Right ventricle myocardium inferior (tissue), 1 donor: ENCODE measurements around the gene FGD3. TPM values are rescaled to one million over a fixed set of nuclear protein-coding genes. Genes with fewer than 3 reads are reported as not detected.

Experiments
- ATAC-seq: fragments of 200-7000 bp; cut with Tn5 transposase; one replicate; pipeline ENCODE4 v1.9.1; 2020; ENCODE audit warnings: mild to moderate bottlenecking, moderate library complexity
- DNase-seq: peaks from one replicate; pipeline ENCODE4 v3.0.0; 2021; ENCODE audit errors: missing footprints
- intact Hi-C: fragments of 100-400 bp; cut with DNase I; formaldehyde crosslinking; loops from one replicate; pipeline ENCODE4 v1.11.0; 2022
- total RNA-seq: library from RNA; stranded (reverse); fragmentation: NEBNext Ultra II Directional; extraction: Animal tissue kit (Norgen Biotek cat#: 25700); gene quantifications from one replicate; pipeline ENCODE4 v1.2.1, GENCODE V29; 2021
- donor health status: DM: no; HTN: yes; CAD: no; lungs with severe emphysema.

FGD3 gene
- total RNA-seq, 1 donor from 2014 or later, result 3.0 TPM

DNA sequence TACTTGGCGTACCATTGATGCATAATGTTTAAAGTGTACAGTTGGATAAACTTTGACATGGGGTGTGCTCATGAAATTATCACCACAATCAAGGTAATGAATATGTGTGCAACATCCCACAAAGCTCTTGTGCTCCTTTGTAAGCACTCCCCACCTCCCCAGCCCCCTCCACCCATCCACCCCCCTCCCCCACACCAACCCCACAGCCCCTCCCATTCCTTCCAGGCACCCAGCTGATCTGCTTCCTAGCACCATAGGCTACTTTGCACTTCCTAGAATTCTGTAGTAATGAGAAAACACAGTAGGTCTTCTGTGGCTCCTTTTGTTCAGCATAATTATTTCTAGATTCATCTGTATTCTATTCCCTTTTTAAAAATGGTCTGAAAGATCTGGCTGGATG, 24.5 kb downstream of the FGD3 start:
- DNase-seq (no peak), ATAC-seq (no peak)
- intact Hi-C loops, result no loop called here

DNA sequence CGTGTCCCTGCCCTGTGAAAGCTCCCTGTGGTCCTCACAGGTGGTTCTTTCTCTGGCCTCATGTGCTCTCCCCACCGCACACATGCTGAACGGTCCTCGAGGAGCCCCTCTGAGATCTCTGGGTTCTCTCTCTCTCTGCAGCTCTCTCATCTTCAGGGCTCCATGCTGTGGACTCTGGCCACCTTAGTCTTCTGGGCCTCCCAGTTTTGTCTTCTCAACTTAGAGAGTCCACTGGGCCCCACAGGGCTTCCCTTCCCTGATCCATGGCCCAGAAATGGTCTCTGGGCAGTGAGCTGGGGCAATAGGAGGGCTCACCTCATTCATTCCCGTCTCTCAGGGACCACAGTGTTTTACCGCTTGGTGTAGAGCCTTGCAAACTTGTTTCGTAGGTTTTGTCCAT, 26.4 kb downstream of the FGD3 start:
- ATAC-seq, result no peak

DNA sequence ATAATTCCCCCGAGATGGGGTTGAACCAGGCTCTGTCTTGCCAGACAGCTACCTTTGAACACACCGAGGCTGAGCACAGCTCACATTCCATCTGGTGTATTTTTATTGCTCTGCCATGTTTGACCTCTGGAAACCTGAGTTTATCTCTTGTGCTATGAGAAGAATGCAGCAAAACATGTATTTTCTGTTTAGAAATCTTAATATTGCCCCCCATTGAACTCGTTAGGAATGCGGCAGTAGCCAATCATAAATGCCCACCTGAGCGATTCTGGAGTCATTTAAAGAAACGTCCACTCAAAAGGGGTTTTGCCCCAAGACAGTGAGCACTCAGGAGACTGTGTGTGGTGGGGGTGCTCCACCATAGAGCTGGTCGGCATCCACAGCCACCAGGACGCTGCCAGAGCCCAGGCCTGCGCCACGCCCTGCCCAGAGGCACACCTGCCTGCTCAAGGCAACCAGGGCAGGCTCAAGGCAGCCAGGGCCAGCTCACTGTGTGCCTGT, 26.9 kb downstream of the FGD3 start:
- intact Hi-C loops, result no loop called here
- DNase-seq (no peak), ATAC-seq (no peak)

More for the DNA sequence above, 26.4 kb downstream of the FGD3 start:
- DNase-seq, result no peak
- intact Hi-C loops, result no loop called here

DNA sequence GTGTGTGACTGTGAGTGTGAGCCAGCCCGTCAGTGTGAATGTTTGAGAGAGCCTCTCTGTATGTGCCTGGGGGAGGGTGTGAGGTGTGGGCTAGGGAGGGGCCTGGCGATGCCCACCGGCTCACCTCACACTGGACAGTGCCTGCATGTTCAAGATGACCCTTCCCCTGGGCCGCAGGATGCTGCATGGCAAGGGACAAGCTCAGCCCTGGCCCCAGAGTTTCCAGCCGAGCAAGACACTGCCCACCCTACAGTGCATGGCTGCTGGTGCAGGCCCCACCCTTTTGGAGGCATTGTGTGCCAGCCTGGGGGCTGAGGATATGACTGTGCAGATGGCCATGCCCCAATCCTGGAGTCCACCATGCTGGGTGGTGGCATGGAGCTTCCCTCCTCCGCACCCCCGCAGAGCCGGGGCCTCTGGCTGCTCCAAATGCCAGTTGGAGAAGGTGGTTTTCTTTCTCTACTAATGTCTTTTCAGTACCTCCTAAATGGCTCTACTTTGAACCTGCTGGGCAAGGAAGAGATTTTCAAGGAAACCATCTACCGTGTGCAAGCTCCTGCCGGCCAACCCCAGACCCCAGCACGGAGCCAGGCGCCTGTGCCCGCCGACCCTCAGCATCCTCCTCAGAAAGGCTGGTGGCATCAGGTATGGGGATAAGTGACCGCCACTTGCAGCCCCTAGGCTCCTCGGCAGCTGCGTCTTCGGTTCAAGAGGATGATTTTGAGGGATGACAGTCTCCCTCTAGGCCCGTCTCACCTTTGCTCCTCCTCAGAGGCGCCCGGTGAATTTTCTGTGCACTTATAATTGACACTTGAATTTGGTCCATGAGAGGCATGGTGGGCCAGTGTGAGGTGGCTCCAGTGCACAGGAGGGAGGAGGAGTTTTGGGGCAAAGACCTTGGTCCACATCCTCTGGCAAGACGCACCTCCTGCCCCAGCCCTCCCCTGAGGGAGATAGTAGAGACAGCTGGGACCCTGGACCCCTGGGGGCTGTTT, 27.7 kb downstream of the FGD3 start:
- ATAC-seq (no peak), DNase-seq (no peak)
- intact Hi-C loops, result no loop called here

DNA sequence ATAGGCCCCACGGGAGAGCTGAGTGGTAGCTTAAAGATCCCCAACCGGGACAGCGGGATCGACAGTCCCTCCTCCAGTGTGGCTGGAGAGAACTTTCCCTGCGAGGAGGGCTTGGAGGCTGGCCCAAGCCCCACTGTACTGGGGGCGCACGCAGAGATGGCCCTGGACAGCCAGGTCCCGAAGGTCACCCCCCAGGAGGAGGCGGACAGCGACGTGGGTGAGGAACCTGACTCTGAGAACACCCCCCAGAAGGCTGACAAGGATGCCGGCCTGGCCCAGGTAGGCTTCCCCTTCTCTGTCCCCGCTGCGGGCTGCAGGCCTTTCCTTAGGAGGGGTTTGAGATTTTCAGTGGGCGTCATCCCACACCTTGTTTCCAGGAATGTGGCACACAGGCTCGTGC, 29.1 kb downstream of the FGD3 start:
- intact Hi-C loops, result no loop called here
- DNase-seq (no peak), ATAC-seq (no peak)

DNA sequence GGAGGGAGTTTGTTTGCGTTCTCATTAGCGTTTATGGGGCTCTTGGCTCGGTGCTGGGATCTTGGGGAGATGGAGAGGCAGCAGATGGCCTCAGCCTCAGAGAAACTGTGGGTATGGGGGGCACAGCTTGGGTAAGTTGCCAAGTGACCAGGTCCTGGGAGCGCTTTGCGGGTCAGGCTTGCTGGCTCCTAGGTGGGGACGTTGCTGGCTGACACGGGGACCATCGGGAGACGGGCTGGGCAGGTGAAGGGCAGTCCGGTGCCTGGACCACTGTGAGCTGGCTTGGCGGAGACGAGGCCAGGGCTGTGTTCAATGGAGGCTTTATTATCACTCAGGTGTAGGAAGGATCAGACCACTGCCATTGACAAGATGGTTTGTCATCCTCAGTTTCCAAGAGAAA, 30.0 kb downstream of the FGD3 start:
- no peak for ATAC-seq
- intact Hi-C loops, result no loop called here

DNA sequence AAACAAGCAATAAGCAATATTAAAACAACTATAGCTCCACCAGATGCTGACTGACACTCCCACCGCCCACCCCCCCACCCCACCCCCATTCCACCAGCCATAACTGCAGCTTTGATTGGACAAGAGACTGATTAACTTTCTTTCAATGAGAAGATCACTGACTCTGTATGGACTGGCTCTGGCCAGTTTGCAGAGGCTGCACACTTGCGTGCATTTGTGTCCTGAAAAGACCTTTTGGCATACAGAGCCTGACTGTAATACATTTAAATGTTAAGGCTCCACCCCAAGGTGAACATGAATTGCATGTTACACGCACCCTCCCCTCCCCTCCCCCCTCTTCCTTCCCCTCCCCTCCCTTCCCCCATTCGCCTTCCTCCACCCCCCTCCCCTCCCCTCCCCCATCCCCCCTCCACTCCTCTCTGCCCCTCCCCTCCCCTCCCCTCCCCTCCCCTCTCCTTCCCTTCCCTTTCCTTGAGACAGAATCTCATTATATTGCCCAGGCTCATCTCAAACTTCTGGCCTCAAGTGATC, 31.1 kb downstream of the FGD3 start:
- DNase-seq (no peak), ATAC-seq (no peak)
- intact Hi-C loops, result no loop called here

More for the DNA sequence above, 30.0 kb downstream of the FGD3 start:
- no peak for DNase-seq

DNA sequence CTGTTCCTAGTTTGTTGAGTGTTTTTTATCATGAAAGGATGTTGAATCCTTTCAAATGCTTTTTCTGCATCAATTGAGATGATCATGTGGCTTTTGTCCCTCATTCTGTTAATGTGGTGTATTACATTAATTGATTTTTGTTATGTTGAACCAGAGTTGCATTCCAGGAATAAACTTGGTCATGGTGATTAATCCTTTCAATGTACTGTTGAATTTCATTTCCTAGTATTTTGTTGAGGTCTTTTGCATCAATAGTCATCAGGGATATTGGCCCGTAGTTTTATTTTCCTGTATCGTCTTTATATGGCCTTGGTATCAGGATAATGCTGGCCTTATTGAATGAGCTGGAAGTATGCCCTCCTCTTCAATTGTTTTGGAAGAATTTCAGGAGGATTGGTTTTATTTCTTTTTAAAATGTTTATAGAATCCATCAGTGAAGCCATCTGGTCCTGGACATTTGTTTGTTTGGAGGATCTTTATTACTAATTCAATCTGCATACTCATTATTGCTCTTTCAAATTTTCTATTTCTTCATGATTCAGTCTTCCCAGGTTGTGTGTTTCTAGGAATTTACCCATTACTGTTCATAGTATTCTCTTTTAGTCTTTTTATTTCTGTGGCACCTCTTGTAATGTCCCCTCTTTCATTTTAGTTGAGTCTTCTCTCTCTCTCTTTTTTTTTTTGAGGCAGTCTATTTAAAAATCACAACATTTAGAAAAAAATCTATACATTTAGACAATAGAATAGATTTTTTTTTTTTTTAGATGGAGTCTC, 32.1 kb downstream of the FGD3 start:
- no peak for DNase-seq
- no peak for ATAC-seq
- intact Hi-C loops, result no loop called here

DNA sequence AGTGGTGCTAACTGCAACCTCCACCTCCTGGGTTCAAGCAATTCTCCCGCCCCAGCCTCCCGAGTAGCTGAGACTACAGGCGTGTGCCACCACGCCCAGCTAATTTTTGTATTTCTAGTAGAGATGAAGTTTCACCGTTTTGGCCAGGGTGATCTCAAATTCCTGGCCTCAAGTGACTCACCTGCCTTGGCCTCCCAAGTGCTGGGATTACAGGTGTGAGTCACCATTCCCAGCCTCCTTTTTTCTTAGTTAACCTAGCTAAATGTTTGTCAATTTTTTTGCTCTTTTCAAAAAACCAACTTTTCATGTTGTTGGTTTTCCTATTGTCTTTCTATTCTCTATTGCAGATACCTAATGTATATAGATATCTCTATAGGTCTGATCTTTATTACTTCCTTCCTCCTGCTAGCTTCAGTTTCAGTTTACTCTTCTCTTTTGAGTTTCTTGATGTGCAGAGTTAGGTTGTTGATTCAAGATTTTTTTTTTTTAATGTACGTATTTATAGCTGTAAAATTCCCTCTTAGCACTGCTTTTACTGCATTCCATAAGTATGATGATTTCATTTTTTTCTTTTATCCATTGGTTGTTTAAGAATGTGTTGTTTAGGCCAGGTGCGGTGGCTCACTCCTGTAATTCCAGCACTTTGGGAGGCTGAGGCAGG, 32.9 kb downstream of the FGD3 start:
- no peak for ATAC-seq
- no peak for DNase-seq
- intact Hi-C loops, result no loop called here

DNA sequence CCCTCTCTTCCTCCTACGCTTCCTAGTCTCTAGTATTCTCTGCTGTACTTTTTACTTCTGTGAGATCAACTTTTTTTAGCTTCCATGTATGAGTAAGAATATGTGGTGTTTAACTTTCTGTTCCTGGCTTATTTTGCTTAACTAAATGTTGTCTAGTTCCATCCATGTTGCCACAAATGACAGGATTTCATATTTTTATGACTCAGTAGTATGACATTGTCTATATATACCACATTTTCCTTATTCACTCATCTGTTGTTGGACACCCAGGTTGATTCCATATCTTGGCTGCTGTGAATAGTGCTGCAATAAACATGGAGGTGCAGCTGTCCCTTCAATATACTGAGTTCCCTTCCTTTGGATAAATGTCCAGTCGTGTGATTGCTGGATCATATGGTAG, 34.8 kb downstream of the FGD3 start:
- intact Hi-C loops, result no loop called here
- DNase-seq (no peak), ATAC-seq (no peak)

DNA sequence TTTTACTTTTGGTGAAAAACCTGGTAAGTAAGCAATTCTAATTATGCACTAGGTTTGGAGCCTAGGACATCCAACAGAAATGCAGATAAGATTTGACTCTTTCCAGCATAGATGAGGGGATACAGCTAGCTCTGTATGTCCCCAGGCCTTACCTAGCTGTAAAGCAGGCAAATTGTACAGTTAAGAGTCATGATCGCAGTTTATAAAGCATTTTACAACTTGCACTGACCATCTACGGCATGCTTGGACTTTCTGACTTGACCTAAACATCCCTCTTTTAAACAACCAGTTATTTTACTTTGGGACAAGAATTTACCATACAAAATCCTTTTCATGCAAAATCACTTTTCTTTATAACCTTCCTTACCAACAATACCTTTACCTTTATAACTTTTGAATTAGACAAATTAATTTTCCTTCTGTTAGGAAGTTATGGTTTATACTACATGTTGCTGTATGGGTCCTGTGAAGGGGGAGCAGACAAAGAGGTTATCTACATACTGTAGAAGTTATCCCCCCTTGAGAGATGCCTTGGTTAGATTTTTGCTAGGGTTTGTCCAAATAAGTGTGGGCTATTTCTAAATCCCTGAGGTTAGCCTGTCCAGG, 36.8 kb downstream of the FGD3 start:
- intact Hi-C loops, result no loop called here
- ATAC-seq, result no peak

DNA sequence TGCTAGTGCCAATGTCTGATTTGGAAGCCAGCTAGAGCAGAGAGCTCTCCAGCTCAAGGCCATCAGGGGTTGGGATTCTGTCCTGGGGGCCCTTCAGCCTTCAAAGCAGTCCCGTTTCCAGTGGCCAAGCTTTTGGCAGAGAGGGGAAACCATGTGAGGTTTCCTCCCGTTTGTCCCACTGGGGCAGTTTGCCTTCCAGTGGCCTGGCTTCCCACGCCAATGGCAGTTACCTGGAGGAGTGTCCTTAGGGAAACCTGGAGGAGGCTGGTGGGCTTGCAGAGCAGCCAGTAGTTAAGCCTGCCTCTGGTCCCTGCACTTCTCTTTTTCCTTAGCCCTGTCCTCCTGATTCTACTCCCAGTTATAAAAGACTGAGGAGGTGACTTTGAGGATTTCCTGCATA, 37.7 kb downstream of the FGD3 start:
- no peak for ATAC-seq
- DNase-seq, result no peak
- intact Hi-C loops, result no loop called here

More for the DNA sequence above, 36.8 kb downstream of the FGD3 start:
- no peak for DNase-seq

DNA sequence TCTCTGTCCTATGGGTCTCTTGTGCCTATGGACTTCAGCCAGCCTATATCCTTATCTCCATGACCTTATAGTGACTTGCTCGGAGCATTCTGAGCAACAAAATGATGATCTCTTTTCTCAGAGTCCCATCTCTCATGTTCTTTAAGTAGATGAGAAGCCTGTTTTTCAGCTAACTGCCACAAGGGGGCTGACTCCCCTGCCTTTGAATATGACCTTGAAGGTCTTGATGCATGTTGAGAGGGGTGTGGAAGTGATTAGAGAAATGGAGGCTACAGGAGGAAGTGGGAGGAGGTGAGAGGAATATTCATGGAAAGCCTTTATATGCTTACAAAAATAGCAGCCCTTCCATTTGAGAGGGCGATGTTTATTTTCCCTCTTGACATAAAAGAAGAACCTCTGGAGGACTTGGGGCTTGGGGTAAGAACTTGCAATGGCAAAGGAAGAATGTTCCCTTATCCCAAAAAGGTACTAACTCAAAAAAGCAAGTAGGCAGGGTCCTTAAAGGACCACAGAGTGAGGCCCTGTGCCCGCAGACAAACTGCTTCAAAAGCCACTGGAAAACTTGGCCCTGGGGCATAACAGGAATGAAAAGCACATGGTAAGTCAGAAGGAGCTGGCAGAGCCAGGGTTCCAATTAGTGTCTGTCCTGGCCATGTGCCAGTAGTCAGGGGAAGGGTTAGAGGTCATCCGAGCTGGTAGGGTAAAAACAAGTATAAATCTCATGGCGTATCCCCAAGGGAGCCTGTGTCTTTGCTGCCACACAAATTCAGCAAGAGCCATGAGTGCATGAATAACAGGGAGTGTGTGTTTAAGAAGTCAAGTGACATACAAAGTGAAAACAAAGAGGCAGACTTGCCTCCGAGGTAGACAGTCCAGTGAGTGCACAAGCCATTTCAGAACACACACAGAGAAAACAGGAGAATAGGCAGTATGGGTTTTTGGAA, 39.1 kb downstream of the FGD3 start:
- intact Hi-C loops, result no loop called here
- DNase-seq, result no peak

DNA sequence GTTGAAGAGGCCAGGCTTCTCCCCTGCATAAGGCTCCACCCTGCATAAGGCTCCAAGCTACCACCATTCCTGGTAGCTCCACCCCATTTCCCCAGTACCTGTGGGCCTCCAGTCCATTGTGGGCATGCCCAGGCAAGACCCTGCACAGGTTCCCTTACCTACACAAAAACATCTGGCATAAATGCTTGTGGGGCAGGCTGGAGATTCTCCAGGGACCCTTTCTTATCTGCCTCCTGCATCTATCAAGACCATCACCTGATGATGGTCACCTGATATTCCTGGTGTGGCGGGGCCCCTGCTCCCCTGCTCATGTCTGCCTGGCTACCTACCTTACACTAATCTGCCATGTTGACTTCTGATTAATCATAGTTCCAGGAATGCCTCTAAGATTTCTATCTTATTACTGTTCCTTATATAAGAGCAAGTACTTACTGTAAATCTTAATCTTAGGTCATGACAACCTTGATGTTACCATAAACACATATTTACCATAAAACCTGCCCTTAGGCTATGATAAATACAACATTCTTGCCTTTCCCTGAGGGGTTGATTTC, 41.0 kb downstream of the FGD3 start:
- intact Hi-C loops, result no loop called here
- no peak for ATAC-seq
- DNase-seq, result no peak

More for the DNA sequence above, 39.1 kb downstream of the FGD3 start:
- ATAC-seq, result no peak

DNA sequence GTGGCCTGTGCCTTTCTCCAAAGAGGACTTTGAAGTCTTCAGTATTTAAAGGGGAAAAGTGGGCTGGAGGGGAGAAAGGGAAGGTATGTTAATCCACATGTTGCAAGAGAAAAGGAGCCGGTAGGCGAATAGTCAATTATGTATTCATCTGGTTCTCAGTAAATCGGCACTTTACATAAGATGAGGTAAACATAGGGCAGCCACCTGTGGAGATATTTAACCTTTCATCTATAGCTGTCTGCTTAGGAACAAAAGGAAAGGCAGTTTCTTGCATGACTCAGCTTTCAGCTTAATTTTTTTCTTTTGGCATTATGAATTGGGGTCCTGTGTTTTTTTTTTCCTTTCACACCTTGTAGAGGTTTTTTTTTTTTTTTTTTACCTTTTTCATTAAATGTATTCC, 42.2 kb downstream of the FGD3 start:
- ATAC-seq, result no peak
- DNase-seq, result no peak
- intact Hi-C loops, result no loop called here

DNA sequence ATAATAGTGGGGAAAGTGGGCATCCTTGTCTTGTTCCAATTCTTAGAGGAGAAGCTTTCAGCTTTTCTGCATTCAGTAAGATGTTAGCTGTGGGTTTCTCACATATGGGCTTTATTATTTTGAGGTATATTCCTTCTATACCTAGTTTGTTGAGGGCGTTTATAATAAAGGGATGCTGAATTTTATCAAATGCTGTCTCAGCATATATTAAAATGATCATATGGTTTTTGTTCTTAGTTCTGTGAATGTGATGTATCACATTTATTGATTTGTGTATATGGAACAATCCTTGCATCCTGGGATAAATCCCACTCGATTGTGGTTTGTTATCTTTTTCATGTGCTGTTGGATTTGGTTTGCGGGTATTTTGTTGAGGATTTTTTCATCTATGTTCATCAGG, 43.1 kb downstream of the FGD3 start:
- no peak for DNase-seq
- intact Hi-C loops, result no loop called here
- ATAC-seq, result no peak

DNA sequence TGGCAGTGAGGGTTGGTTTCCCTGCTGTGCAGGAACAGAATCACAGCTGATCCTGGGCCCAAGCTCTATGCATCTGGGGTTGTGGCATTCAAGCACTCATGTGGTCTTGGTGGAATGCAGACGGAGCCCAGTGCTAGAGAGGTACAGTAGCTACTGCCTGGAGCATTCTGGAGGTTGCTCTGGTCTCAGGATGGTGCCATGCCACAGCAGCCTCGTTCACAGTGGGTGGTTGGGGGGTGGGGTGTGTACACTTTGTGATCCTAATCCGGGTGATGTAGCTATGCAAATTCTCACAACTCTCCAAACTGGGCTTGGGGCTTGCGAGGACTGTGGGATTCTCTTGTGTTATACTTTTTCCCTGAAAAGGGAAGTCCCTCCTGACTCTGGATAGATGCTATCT, 45.2 kb downstream of the FGD3 start:
- intact Hi-C loops, result no loop called here
- no peak for ATAC-seq
- DNase-seq, result no peak
